Measurements from ENCODE around the gene KLHL41.

DNA sequence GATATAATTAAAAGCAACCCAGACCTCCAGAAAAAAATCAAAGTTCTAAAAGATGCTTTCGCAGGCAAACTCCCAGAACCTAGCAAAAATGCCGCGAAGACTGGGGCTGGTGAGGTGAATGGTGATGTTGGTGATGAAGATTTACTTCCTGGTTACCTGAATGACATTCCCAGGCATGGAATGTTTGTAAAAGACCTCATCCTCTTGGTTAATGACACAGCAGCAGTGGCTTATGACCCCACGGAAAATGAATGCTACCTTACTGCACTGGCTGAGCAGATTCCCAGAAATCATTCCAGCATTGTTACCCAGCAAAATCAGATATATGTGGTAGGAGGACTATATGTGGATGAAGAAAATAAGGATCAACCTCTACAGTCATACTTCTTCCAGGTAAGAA lies 994 bp downstream of the KLHL41 start:
- TF ChIP-seq MYNN (tag by site-specific recombination; IDR thresholded peaks at IDR 0.05; ENCODE audit: borderline replicate concordance) (no peak), TSHZ1 (tag by site-specific recombination; IDR thresholded peaks at IDR 0.05; ENCODE audit: borderline replicate concordance) (no peak), ZBTB17 (tag by site-specific recombination; IDR thresholded peaks at IDR 0.05) (no peak)
- TF ChIP-seq, protein P1, sequence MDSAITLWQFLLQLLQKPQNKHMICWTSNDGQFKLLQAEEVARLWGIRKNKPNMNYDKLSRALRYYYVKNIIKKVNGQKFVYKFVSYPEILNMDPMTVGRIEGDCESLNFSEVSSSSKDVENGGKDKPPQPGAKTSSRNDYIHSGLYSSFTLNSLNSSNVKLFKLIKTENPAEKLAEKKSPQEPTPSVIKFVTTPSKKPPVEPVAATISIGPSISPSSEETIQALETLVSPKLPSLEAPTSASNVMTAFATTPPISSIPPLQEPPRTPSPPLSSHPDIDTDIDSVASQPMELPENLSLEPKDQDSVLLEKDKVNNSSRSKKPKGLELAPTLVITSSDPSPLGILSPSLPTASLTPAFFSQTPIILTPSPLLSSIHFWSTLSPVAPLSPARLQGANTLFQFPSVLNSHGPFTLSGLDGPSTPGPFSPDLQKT (IDR thresholded peaks at IDR 0.05; ENCODE audit: borderline replicate concordance, low read depth, low read length) = no peak
